ENCODE results near the gene ZNF438. TPM values are rescaled to one million over a fixed set of nuclear protein-coding genes. Genes with fewer than 3 reads are reported as not detected.

The ZNF438 gene
- total and polyA plus RNA-seq, 10 of the 15 experiments (the other 5 are each of a cell fraction or from before 2014, with no cell fraction given), result 0.93 to 5.2 (median 1.9) TPM

DNA sequence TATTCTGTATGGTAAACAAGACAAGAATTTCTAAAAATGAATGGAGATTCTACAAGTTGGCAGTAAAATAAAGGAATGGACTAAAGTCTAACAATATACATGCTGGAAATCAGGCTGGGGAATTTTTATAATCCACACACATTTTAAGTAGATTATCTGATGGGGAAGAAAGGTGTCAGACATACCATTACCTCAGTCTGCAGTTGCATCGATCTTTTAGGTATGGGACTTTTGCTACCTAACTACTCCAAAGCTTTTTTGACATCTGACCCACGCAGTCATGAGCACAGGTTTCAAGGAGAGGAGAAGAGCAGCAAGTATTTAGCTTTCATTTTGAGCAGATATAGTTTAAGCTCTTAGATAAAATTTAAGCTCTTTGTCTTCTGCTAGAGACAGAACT is 113.0 kb downstream of the ZNF438 start:
- ATAC-seq, result no peak
- Histone ChIP-seq H3K79me2 (ENCODE audit: control insufficient read depth, insufficient read depth, low read length) (no peaks in the 10 kb centered on the region), H3K27ac (ENCODE audit: control insufficient read depth, insufficient read depth) (no peak overlapping the region), H3K4me3 (no peak overlapping the region), H3K27me3 (replicated peaks in 1 of 2; ENCODE audit: control insufficient read depth in 2 of 2, insufficient read depth in 2 of 2, low read length in 1 of 2) (no peaks in the 10 kb centered on the region), H3K4me1 (ENCODE audit: control insufficient read depth, insufficient read depth, low read length) (no peaks in the 10 kb centered on the region), H2AFZ (ENCODE audit: control insufficient read depth, low read depth, low read length) (no peak overlapping the region), H3K36me3 (ENCODE audit: control insufficient read depth in 2 of 2, insufficient read depth in 2 of 2, low read length in 1 of 2) (no peaks in the 10 kb centered on the region), H4K20me1 (ENCODE audit: control insufficient read depth, insufficient read depth) (no peaks in the 10 kb centered on the region), H3K9me3 (replicated peaks; ENCODE audit: control insufficient read depth, insufficient read depth, low read length) (no peaks in the 10 kb centered on the region), H3K9ac (ENCODE audit: control insufficient read depth, insufficient read depth, low read length) (no peak overlapping the region), H3K4me2 (ENCODE audit: control insufficient read depth, insufficient read depth) (no peak overlapping the region)
- SMC1A ChIA-PET (ENCODE audit: uncharacterized antibody, unreplicated experiment), result no interaction called here
- CTCF ChIA-PET, result no interaction called here
- no peak for FAIRE-seq
- TF ChIP-seq USF2 (IDR thresholded peaks at IDR 0.05; ENCODE audit: borderline replicate concordance, low read depth, low read length) (no peak), FOXK2 (IDR thresholded peaks at IDR 0.05) (no peak), HDAC6 (IDR thresholded peaks at IDR 0.05; ENCODE audit: unreplicated experiment) (no peak), ZBTB40 (IDR thresholded peaks at IDR 0.05; ENCODE audit: borderline replicate concordance) (no peak), RAD51 (IDR thresholded peaks at IDR 0.05) (no peak), MXI1 (IDR thresholded peaks at IDR 0.05; ENCODE audit: low read depth, low read length) (no peak), IRF5 (IDR thresholded peaks at IDR 0.05; ENCODE audit: borderline replicate concordance) (no peak), PBX3 (IDR thresholded peaks at IDR 0.05; ENCODE audit: insufficient replicate concordance, low read depth, low read length) (no peak), CBX3 (IDR thresholded peaks at IDR 0.05; ENCODE audit: borderline replicate concordance, low read depth) (no peak), PML (IDR thresholded peaks at IDR 0.05; ENCODE audit: low read length) (no peak), POU2F2 (IDR thresholded peaks at IDR 0.05; ENCODE audit: borderline replicate concordance, low read depth, low read length) (no peak), YBX1 (IDR thresholded peaks at IDR 0.05) (no peak), BMI1 (IDR thresholded peaks at IDR 0.05; ENCODE audit: borderline replicate concordance) (no peak)
- TF ChIP-seq, protein P1, sequence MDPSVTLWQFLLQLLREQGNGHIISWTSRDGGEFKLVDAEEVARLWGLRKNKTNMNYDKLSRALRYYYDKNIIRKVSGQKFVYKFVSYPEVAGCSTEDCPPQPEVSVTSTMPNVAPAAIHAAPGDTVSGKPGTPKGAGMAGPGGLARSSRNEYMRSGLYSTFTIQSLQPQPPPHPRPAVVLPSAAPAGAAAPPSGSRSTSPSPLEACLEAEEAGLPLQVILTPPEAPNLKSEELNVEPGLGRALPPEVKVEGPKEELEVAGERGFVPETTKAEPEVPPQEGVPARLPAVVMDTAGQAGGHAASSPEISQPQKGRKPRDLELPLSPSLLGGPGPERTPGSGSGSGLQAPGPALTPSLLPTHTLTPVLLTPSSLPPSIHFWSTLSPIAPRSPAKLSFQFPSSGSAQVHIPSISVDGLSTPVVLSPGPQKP (IDR thresholded peaks at IDR 0.05; ENCODE audit: low read depth, low read length), result no peak
- TF ChIP-seq, protein P2, sequence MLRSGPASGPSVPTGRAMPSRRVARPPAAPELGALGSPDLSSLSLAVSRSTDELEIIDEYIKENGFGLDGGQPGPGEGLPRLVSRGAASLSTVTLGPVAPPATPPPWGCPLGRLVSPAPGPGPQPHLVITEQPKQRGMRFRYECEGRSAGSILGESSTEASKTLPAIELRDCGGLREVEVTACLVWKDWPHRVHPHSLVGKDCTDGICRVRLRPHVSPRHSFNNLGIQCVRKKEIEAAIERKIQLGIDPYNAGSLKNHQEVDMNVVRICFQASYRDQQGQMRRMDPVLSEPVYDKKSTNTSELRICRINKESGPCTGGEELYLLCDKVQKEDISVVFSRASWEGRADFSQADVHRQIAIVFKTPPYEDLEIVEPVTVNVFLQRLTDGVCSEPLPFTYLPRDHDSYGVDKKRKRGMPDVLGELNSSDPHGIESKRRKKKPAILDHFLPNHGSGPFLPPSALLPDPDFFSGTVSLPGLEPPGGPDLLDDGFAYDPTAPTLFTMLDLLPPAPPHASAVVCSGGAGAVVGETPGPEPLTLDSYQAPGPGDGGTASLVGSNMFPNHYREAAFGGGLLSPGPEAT (IDR thresholded peaks at IDR 0.05; ENCODE audit: low read depth), result no peak
- no TSS peak for BruUV-seq (replicated peaks)
- intact Hi-C loops (cut with micrococcal nuclease; ENCODE audit: unreplicated experiment), result no loop called here
- POLR2A ChIA-PET, result interaction anchor here (0.5 kb wide), 1 partner anchor 8 kb away, joined by 3 read pairs; no protein-coding TSS in a partner anchor
- DNase-seq (ENCODE audit: low read depth, low spot score), result no peak
- 82% methylated on average over 2 of the region's 2 CpGs for WGBS (ENCODE audit: insufficient coverage, insufficient replicate concordance, low lambda C conversion rate, missing lambda C conversion rate)
- in situ Hi-C loops (cut with MboI), result no loop called here
- RAD21 ChIA-PET (ENCODE audit: unreplicated experiment), result no interaction called here
